H1 (cell line): ENCODE data around the gene OR51V1. TPM values are rescaled to one million over a fixed set of nuclear protein-coding genes. Genes with fewer than 3 reads are reported as not detected.

Source experiments
- polyA plus RNA-seq, 7 experiments: library from polyadenylated mRNA; depleted of rRNA in 3 of 7; stranded (reverse) in 5 of 7; unstranded in 2 of 7; fragments of >200 nt in 5 of 7; fragments of 200-250 nt in 2 of 7; gene quantifications; 1 replicate in 5 of 7; 2 replicates in 1 of 7; 4 replicates in 1 of 7; pipeline versions ENCODE4 v1.2.1 to v1.2.3, GENCODE V29; 2011 to 2013; ENCODE audit warnings: missing spikeins in 2 of 7, mixed read lengths in 2 of 7
- total RNA-seq: library from RNA; stranded (reverse); fragmentation: NEBNext Ultra II Directional; extraction: Animal tissue kit (Norgen Biotek cat#: 25700); gene quantifications from 2 replicates; pipeline ENCODE4 v1.2.1, GENCODE V29; 2021

Gene OR51V1
- total and polyA plus RNA-seq, 2 of the 8 experiments (the other 6 are each of a cell fraction or from before 2014, with no cell fraction given) = not detected

Other genes with a start within 250 kb of the OR51V1 start
- gene OR51A2, start 245.0 kb downstream of the OR51V1 start, total RNA-seq = not detected in 2 replicates
- not detected in 2 replicates for gene OR51A2, start 245.0 kb downstream of the OR51V1 start, polyA plus RNA-seq (2011; rRNA removed)
- not detected in 2 replicates for gene OR51L1, start 205.8 kb downstream of the OR51V1 start, total RNA-seq
- gene OR51L1, start 205.8 kb downstream of the OR51V1 start, polyA plus RNA-seq (2011; rRNA removed) = not detected in 2 replicates
- not detected in 2 replicates for gene OR52J3, start 154.2 kb downstream of the OR51V1 start, total RNA-seq
- not detected in 2 replicates for gene OR52J3, start 154.2 kb downstream of the OR51V1 start, polyA plus RNA-seq (2011; rRNA removed)
- gene OR52E2, start 141.1 kb downstream of the OR51V1 start, total RNA-seq = not detected in 2 replicates
- not detected in 2 replicates for gene OR52E2, start 141.1 kb downstream of the OR51V1 start, polyA plus RNA-seq (2011; rRNA removed)
- not detected in 2 replicates for gene OR52E1, start 131.1 kb downstream of the OR51V1 start, total RNA-seq
- gene OR52E1, start 131.1 kb downstream of the OR51V1 start, polyA plus RNA-seq (2011; rRNA removed) = not detected in 2 replicates
- gene OR52A5, start 62.3 kb downstream of the OR51V1 start, total RNA-seq = 0.11 TPM in 1 of 2 replicates, not detected in the other
- 0.02 TPM in 2 replicates for gene OR52A5, start 62.3 kb downstream of the OR51V1 start, polyA plus RNA-seq (2011; rRNA removed)
- gene OR52A1, start 45.9 kb downstream of the OR51V1 start, total RNA-seq = 11.6 and 12.2 TPM in 2 replicates
- gene OR52A1, start 45.9 kb downstream of the OR51V1 start, polyA plus RNA-seq (2011; rRNA removed) = 5.7 and 5.9 TPM in 2 replicates
- gene HBB, start 26.4 kb upstream of the OR51V1 start, total RNA-seq = not detected in 2 replicates
- gene HBB, start 26.4 kb upstream of the OR51V1 start, polyA plus RNA-seq (2011; rRNA removed) = not detected in 2 replicates
- not detected in 2 replicates for gene HBD, start 33.8 kb upstream of the OR51V1 start, total RNA-seq
- not detected in 2 replicates for gene HBD, start 33.8 kb upstream of the OR51V1 start, polyA plus RNA-seq (2011; rRNA removed)
- gene HBG1, start 49.2 kb upstream of the OR51V1 start, total RNA-seq = not detected in 2 replicates
- 0.26 TPM in 1 of 2 replicates, not detected in the other for gene HBG1, start 49.2 kb upstream of the OR51V1 start, polyA plus RNA-seq (2011; rRNA removed)
- gene HBG2, start 54.1 kb upstream of the OR51V1 start, total RNA-seq = not detected in 2 replicates
- gene HBG2, start 54.1 kb upstream of the OR51V1 start, polyA plus RNA-seq (2011; rRNA removed) = 0.19 and 0.23 TPM in 2 replicates
- gene HBE1, start 69.3 kb upstream of the OR51V1 start, total RNA-seq = not detected in 2 replicates
- gene HBE1, start 69.3 kb upstream of the OR51V1 start, polyA plus RNA-seq (2011; rRNA removed) = 0.20 and 0.39 TPM in 2 replicates
- gene OR51B4, start 101.3 kb upstream of the OR51V1 start, total RNA-seq = not detected in 2 replicates
- gene OR51B4, start 101.3 kb upstream of the OR51V1 start, polyA plus RNA-seq (2011; rRNA removed) = not detected in 2 replicates
- not detected in 2 replicates for gene OR51B2, start 123.6 kb upstream of the OR51V1 start, total RNA-seq
- gene OR51B2, start 123.6 kb upstream of the OR51V1 start, polyA plus RNA-seq (2011; rRNA removed) = not detected in 2 replicates
- not detected in 2 replicates for gene OR51B5, start 142.8 kb upstream of the OR51V1 start, total RNA-seq
- 0.06 TPM in 1 of 2 replicates, not detected in the other for gene OR51B5, start 142.8 kb upstream of the OR51V1 start, polyA plus RNA-seq (2011; rRNA removed)
- not detected in 2 replicates for gene OR51B6, start 150.8 kb upstream of the OR51V1 start, total RNA-seq
- gene OR51B6, start 150.8 kb upstream of the OR51V1 start, polyA plus RNA-seq (2011; rRNA removed) = not detected in 2 replicates
- gene OR51M1, start 183.1 kb upstream of the OR51V1 start, total RNA-seq = not detected in 2 replicates
- gene OR51M1, start 183.1 kb upstream of the OR51V1 start, polyA plus RNA-seq (2011; rRNA removed) = 0.08 TPM in 1 of 2 replicates, not detected in the other
- not detected in 2 replicates for gene OR51Q1, start 221.4 kb upstream of the OR51V1 start, total RNA-seq
- 0.08 and 0.13 TPM in 2 replicates for gene OR51Q1, start 221.4 kb upstream of the OR51V1 start, polyA plus RNA-seq (2011; rRNA removed)
- not detected in 2 replicates for gene OR51I1, start 240.8 kb upstream of the OR51V1 start, total RNA-seq
- gene OR51I1, start 240.8 kb upstream of the OR51V1 start, polyA plus RNA-seq (2011; rRNA removed) = not detected in 2 replicates
- gene OR51I2, start 248.6 kb upstream of the OR51V1 start, total RNA-seq = not detected in 2 replicates
- gene OR51I2, start 248.6 kb upstream of the OR51V1 start, polyA plus RNA-seq (2011; rRNA removed) = not detected in 2 replicates